Stimulated activated CD8-positive, alpha-beta memory T cell treated with anti-CD3 and anti-CD28 coated beads, Interleukin-2, amount 100 ng/mL, for 1 hour (primary cell): ENCODE results near the gene ITPRID1.

ENCODE experiments used
- DNase-seq, 2 donors: peaks; one replicate each; pipeline ENCODE4 v3.0.0-alpha.2; 2020; ENCODE audit warnings: low read depth in 2 of 2

The ITPRID1 gene

GRCh38 chr7:31633894-31634494 lies 120.1 kb downstream of the ITPRID1 start:
- DNase-seq = no peak

GRCh38 chr7:31640381-31640780 lies 126.5 kb downstream of the ITPRID1 start:
- no peak for DNase-seq

DNA sequence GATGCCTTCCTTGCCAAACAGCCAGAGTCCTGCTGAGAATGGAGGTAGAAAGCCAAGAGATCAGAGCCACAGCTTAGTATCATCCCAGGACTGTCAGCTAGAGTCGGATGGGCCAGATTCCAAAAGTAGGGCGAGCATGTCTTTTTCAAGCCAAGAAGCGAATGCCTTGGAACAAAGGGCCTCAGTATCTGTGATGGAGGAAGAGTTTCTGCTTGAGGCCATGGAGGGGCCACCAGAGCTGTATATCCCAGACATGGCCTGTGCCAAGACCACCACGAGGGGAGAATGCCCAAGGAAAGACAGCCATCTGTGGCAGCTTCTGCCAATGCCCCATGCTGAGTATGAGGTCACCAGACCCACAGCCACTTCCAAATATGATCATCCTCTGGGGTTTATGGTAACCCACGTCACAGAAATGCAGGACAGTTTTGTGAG lies 128.8 kb downstream of the ITPRID1 start:
- no peak for DNase-seq

- DNase-seq = no peak
Observed at GRCh38 chr7:31646942-31647341, 133.1 kb downstream of the ITPRID1 start.

- DNase-seq = no peak
Observed at GRCh38 chr7:31647511-31647910, 133.6 kb downstream of the ITPRID1 start.

DNA sequence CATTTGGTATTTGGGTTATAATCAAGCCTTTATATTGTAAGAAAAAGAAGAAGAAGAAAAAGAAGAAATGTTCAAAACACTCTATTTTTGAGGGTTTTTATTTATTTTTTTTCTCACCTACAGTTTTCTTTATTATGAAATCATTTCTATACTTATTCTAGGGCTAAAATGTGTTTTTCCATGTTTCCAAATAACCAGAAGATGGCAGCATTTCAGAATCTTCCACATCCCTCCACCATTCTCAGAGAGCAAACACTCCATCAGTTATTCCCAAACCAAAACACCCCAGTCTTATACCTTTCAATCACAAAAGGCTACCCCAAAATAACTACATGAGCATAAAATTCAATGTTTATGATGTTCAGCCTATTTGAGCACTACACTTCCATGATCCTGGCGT lies 134.4 kb downstream of the ITPRID1 start:
- no peak for DNase-seq

DNA sequence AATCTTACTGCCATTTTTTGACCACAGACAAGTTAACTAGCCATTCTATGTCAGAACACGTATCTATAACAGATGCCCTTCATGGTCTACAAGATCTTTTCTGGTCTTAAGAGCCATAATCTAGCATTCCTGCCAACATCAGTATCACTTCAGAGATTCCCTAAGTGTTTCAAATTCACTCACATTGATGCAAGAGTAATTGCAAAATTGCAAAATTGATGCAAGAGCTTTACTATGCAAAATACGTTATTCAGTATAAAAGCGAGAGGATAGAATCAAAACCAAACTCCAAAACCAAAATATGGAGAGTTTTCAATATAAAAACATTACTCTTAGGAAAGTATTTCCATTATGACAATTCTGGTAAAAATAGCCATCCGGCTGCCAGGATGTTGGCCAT lies 135.0 kb downstream of the ITPRID1 start:
- no peak for DNase-seq

GRCh38 chr7:31651234-31652062 lies 137.6 kb downstream of the ITPRID1 start:
- DNase-seq = no peak

GRCh38 chr7:31652063-31652326 lies 138.1 kb downstream of the ITPRID1 start:
- DNase-seq = no peak

DNA sequence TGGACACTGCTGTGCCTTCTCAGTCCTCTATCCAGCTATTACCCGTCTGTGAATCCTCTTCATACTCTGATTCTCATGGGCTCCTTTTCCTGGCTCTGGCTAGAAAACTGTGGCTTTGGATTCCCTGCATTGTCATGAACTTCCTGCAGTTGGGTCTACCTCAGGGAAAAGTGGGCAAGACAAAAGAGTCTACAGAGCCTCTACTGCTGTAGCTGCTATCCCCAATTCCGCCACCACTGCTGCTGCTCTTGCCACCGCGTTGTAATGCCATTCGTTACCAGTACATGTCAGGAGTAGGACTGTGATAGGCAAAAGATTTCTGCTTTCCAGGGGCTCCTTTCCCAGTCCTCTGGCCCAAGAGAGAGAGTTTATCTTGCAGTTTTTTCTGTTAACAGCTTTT lies 149.2 kb downstream of the ITPRID1 start:
- no peak for DNase-seq

- DNase-seq = no peak
Observed at GRCh38 chr7:31664890-31665289, 151.0 kb downstream of the ITPRID1 start.

GRCh38 chr7:31665546-31665945 lies 151.7 kb downstream of the ITPRID1 start:
- no peak for DNase-seq

GRCh38 chr7:31669461-31669860 lies 155.6 kb downstream of the ITPRID1 start:
- no peak for DNase-seq

- no peak for DNase-seq
Observed at GRCh38 chr7:31679574-31680305, 165.8 kb downstream of the ITPRID1 start.

GRCh38 chr7:31683445-31684225 lies 169.7 kb downstream of the ITPRID1 start:
- DNase-seq = no peak

GRCh38 chr7:31687024-31687748 lies 173.3 kb downstream of the ITPRID1 start, which contains the start of gene PPP1R17:
PPP1R17 (plus strand) TSS chr7:31687215; CDS start chr7:31692442, 5,227 bp downstream.
- no peak for DNase-seq

GRCh38 chr7:31688372-31688771 lies 174.5 kb downstream of the ITPRID1 start:
- DNase-seq = no peak

- no peak for DNase-seq
Observed at GRCh38 chr7:31688996-31689395, 175.1 kb downstream of the ITPRID1 start.

DNA sequence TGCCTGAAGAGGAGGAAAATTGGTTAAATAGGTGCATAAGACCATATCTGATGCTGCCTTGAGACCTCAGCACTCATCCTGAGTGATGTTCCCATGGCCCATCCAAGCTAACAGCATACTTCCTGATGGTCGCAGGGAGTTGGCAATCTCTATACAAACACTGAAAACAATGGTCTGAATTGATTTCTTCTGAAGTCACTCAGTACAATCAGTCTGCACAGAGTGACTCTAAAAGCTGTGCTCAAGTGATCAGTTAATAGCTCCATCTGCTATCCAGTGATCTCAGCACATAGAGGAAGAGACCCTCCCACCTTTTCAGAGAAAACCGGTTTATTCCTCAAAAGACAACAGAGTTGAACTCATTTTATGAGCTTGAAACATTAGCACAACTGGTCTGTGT lies 177.0 kb downstream of the ITPRID1 start:
- no peak for DNase-seq

- no peak for DNase-seq
Observed at GRCh38 chr7:31692451-31692850, 178.6 kb downstream of the ITPRID1 start.

- DNase-seq = no peak
Observed at GRCh38 chr7:31692871-31693270, 179.0 kb downstream of the ITPRID1 start.
